SK-N-SH treated with all-trans-retinoic acid at 6 μM for 48 hours (cell line): Measurements from ENCODE around the gene TXNRD2.
A peak's percentile ranks its signal among the peaks of the same experiment; 100 is the strongest.

Experiments
- ATAC-seq: fragments of 200-7000 bp; cut with Tn5 transposase; 3 replicates; pipeline ENCODE4 v1.9.1; 2020; ENCODE audit warnings: mild to moderate bottlenecking, moderate library complexity
- ARNTL ChIP-seq: fragments of 450-650 bp; formaldehyde crosslinking; IDR thresholded peaks from 2 replicates; pipeline ENCODE4 v1.5.0; 2020; ENCODE audit warnings: low read depth, mild to moderate bottlenecking, moderate library complexity, borderline replicate concordance
- BACH2 ChIP-seq: fragments of 250-450 bp; sonication (Bioruptor Pico); IDR thresholded peaks from 2 replicates; pipeline ENCODE4 v1.9.0; 2021; ENCODE audit warnings: mild to moderate bottlenecking, borderline replicate concordance
- CSDC2 ChIP-seq: fragments of 250-450 bp; sonication (Bioruptor Pico); IDR thresholded peaks from 2 replicates; pipeline ENCODE4 v1.5.0; 2020; ENCODE audit warnings: mild to moderate bottlenecking, moderate library complexity
- ESRRG ChIP-seq: fragments of 250-450 bp; sonication (Bioruptor Pico); IDR thresholded peaks from 2 replicates; pipeline ENCODE4 v1.6.1; 2021; ENCODE audit warnings: mild to moderate bottlenecking
- GLIS3 ChIP-seq: fragments of 250-450 bp; sonication (Bioruptor Pico); IDR thresholded peaks from 2 replicates; pipeline ENCODE4 v1.5.0; 2020; ENCODE audit warnings: mild to moderate bottlenecking, moderate library complexity
- OSR1 ChIP-seq: fragments of 250-450 bp; sonication (Bioruptor Pico); IDR thresholded peaks from 2 replicates; pipeline ENCODE4 v1.8.0; 2022; ENCODE audit warnings: moderate library complexity, mild to moderate bottlenecking, inconsistent platforms
- PPARA ChIP-seq: fragments of 250-450 bp; sonication (Bioruptor Pico); IDR thresholded peaks from 2 replicates; pipeline ENCODE4 v1.5.0; 2020; ENCODE audit warnings: mild to moderate bottlenecking, borderline replicate concordance
- RARB ChIP-seq: fragments of 250-450 bp; sonication (Bioruptor Pico); IDR thresholded peaks from 2 replicates; pipeline ENCODE4 v1.8.0; 2021; ENCODE audit warnings: mild to moderate bottlenecking, moderate library complexity
- SNAI2 ChIP-seq: fragments of 250-450 bp; sonication (Bioruptor Pico); IDR thresholded peaks from 2 replicates; pipeline ENCODE4 v1.5.0; 2020; ENCODE audit warnings: mild to moderate bottlenecking, moderate library complexity
- TCF4 ChIP-seq: fragments of 250-450 bp; sonication (Bioruptor Pico); IDR thresholded peaks from 2 replicates; pipeline ENCODE4 v1.8.0; 2021; ENCODE audit warnings: mild to moderate bottlenecking, moderate library complexity, borderline replicate concordance
- TOX ChIP-seq: fragments of 250-450 bp; sonication (Bioruptor Pico); IDR thresholded peaks from 2 replicates; pipeline ENCODE4 v1.8.0; 2021; ENCODE audit warnings: mild to moderate bottlenecking, moderate library complexity, borderline replicate concordance
- TSHZ2 ChIP-seq: fragments of 250-450 bp; sonication (Bioruptor Pico); IDR thresholded peaks from 2 replicates; pipeline ENCODE4 v1.5.0; 2020; ENCODE audit warnings: mild to moderate bottlenecking, moderate library complexity
- ZC3H10 ChIP-seq: fragments of 250-450 bp; sonication (Bioruptor Pico); IDR thresholded peaks from 2 replicates; pipeline ENCODE4 v1.5.1; 2021; ENCODE audit warnings: mild to moderate bottlenecking, moderate library complexity
- ZFP30 ChIP-seq: fragments of 450-650 bp; formaldehyde crosslinking; IDR thresholded peaks from 2 replicates; pipeline ENCODE4 v1.5.0; 2022; ENCODE audit warnings: mild to moderate bottlenecking, moderate library complexity
- ZNF565 ChIP-seq: fragments of 450-650 bp; formaldehyde crosslinking; conservative IDR thresholded peaks from 2 replicates; pipeline ENCODE4 v1.5.0; 2020; ENCODE audit warnings: low read depth, mild to moderate bottlenecking, moderate library complexity
- ZNF70 ChIP-seq: fragments of 450-650 bp; formaldehyde crosslinking; IDR thresholded peaks from 2 replicates; pipeline ENCODE4 v1.5.0; 2020; ENCODE audit warnings: mild to moderate bottlenecking, moderate library complexity
- ZNF8 ChIP-seq: fragments of 450-650 bp; formaldehyde crosslinking; IDR thresholded peaks from 2 replicates; pipeline ENCODE4 v1.5.0; 2020; ENCODE audit warnings: mild to moderate bottlenecking, moderate library complexity
- TF ChIP-seq, protein P1 (sequence below): fragments of 250-450 bp; sonication (Bioruptor Pico); IDR thresholded peaks from 2 replicates; pipeline ENCODE4 v1.5.1; 2021; ENCODE audit warnings: mild to moderate bottlenecking, moderate library complexity
- TF ChIP-seq, protein P2 (sequence below): fragments of 250-450 bp; sonication (Bioruptor Pico); IDR thresholded peaks from 2 replicates; pipeline ENCODE4 v1.8.0; 2020; ENCODE audit warnings: mild to moderate bottlenecking, moderate library complexity, borderline replicate concordance
- TF ChIP-seq, protein P3 (sequence below): fragments of 250-450 bp; sonication (Bioruptor Pico); IDR thresholded peaks from 2 replicates; pipeline ENCODE4 v1.5.1; 2020; ENCODE audit warnings: low read depth, mild to moderate bottlenecking, moderate library complexity

Gene TXNRD2

GRCh38 chr22:19975707-19976035, 34.1 kb upstream of the TXNRD2 start:
- ATAC-seq: no peak
- TF ChIP-seq, protein P1, sequence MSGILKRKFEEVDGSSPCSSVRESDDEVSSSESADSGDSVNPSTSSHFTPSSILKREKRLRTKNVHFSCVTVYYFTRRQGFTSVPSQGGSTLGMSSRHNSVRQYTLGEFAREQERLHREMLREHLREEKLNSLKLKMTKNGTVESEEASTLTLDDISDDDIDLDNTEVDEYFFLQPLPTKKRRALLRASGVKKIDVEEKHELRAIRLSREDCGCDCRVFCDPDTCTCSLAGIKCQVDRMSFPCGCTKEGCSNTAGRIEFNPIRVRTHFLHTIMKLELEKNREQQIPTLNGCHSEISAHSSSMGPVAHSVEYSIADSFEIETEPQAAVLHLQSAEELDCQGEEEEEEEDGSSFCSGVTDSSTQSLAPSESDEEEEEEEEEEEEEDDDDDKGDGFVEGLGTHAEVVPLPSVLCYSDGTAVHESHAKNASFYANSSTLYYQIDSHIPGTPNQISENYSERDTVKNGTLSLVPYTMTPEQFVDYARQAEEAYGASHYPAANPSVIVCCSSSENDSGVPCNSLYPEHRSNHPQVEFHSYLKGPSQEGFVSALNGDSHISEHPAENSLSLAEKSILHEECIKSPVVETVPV (CRISPR knock-in tag): no peak
- TF ChIP-seq ARNTL (CRISPR knock-in tag) (no peak), OSR1 (CRISPR knock-in tag) (no peak), BACH2 (CRISPR knock-in tag) (no peak), TCF4 (CRISPR knock-in tag) (no peak), ZNF565 (no peak), ZNF70 (CRISPR knock-in tag) (no peak), ZFP30 (CRISPR knock-in tag) (no peak), TSHZ2 (CRISPR knock-in tag) (no peak), ESRRG (CRISPR knock-in tag) (no peak), TOX (CRISPR knock-in tag) (no peak), ZC3H10 (no peak), CSDC2 (CRISPR knock-in tag) (no peak), PPARA (no peak), SNAI2 (CRISPR knock-in tag) (no peak)
- TF ChIP-seq, protein P2, sequence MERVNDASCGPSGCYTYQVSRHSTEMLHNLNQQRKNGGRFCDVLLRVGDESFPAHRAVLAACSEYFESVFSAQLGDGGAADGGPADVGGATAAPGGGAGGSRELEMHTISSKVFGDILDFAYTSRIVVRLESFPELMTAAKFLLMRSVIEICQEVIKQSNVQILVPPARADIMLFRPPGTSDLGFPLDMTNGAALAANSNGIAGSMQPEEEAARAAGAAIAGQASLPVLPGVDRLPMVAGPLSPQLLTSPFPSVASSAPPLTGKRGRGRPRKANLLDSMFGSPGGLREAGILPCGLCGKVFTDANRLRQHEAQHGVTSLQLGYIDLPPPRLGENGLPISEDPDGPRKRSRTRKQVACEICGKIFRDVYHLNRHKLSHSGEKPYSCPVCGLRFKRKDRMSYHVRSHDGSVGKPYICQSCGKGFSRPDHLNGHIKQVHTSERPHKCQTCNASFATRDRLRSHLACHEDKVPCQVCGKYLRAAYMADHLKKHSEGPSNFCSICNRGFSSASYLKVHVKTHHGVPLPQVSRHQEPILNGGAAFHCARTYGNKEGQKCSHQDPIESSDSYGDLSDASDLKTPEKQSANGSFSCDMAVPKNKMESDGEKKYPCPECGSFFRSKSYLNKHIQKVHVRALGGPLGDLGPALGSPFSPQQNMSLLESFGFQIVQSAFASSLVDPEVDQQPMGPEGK (CRISPR knock-in tag): no peak

- peak; percentile 1; the same call in 1 of the 3 replicates for ATAC-seq
- TF ChIP-seq ZNF70 (CRISPR knock-in tag) (no peak), RARB (no peak), ZC3H10 (no peak), OSR1 (CRISPR knock-in tag) (no peak), ZFP30 (CRISPR knock-in tag) (no peak), TSHZ2 (CRISPR knock-in tag) (no peak), TOX (CRISPR knock-in tag) (no peak), ZNF565 (no peak), ZNF8 (CRISPR knock-in tag) (no peak), BACH2 (CRISPR knock-in tag) (no peak), ESRRG (CRISPR knock-in tag) (no peak), ARNTL (CRISPR knock-in tag) (no peak), GLIS3 (CRISPR knock-in tag) (no peak)
- TF ChIP-seq, protein P3, sequence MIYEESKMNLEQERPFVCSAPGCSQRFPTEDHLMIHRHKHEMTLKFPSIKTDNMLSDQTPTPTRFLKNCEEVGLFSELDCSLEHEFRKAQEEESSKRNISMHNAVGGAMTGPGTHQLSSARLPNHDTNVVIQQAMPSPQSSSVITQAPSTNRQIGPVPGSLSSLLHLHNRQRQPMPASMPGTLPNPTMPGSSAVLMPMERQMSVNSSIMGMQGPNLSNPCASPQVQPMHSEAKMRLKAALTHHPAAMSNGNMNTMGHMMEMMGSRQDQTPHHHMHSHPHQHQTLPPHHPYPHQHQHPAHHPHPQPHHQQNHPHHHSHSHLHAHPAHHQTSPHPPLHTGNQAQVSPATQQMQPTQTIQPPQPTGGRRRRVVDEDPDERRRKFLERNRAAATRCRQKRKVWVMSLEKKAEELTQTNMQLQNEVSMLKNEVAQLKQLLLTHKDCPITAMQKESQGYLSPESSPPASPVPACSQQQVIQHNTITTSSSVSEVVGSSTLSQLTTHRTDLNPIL (CRISPR knock-in tag): no peak
- TF ChIP-seq, protein P1 (CRISPR knock-in tag): no peak
- TF ChIP-seq, protein P2 (CRISPR knock-in tag): no peak
Observed at GRCh38 chr22:19974935-19975706, 33.5 kb upstream of the TXNRD2 start.
